Kidney epithelial cell (primary cell): ENCODE measurements around the gene CHMP2A. TPM values are rescaled to one million over a fixed set of nuclear protein-coding genes. Genes with fewer than 3 reads are reported as not detected.

ENCODE experiments used
- DNase-seq: peaks from one replicate; pipeline ENCODE4 v3.0.0-alpha.2; 2010; ENCODE audit warnings: low read depth
- H3K27me3 ChIP-seq: 2 replicates; pipeline ENCODE4 v1.6.0; 2011; ENCODE audit warnings: low read length; ENCODE audit not compliant: control insufficient read depth, insufficient read depth
- H3K36me3 ChIP-seq: 2 replicates; pipeline ENCODE4 v1.5.1; 2011; ENCODE audit warnings: low read length; ENCODE audit not compliant: control insufficient read depth, insufficient read depth
- H3K4me3 ChIP-seq: 2 replicates; pipeline ENCODE4 v1.5.1; 2011; ENCODE audit warnings: low read depth, mild to moderate bottlenecking, control low read depth, low read length
- CTCF ChIP-seq: IDR thresholded peaks from 2 replicates; pipeline ENCODE4 v1.5.1; 2011; ENCODE audit warnings: mild to moderate bottlenecking, moderate library complexity, low read length, control low read depth, inconsistent platforms; ENCODE audit not compliant: insufficient read depth, poor library complexity, severe bottlenecking
- total RNA-seq: library from RNA; depleted of rRNA; stranded (reverse); fragments of >200 nt; gene quantifications from 2 replicates; pipeline ENCODE4 v1.2.3, GENCODE V29; 2015

The CHMP2A gene
- total RNA-seq, 1 donor from 2014 or later = 154 TPM

GRCh38 chr19:58559275-58560006 is 4.5 kb upstream of the CHMP2A start:
- TF ChIP-seq CTCF = no peak
- no peaks in the 10 kb centered on the region for H3K27me3 ChIP-seq
- peaks cover 1% of the 10 kb centered on the region for H3K36me3 ChIP-seq
- peak overlapping the region; percentile 95 for H3K4me3 ChIP-seq
- DNase-seq = no peak

GRCh38 chr19:58558623-58559274 is 3.8 kb upstream of the CHMP2A start:
- Histone ChIP-seq H3K36me3 (peaks cover 1% of the 10 kb centered on the region), H3K4me3 (peak overlapping the region; percentile 95), H3K27me3 (no peaks in the 10 kb centered on the region)
- no peak for TF ChIP-seq CTCF
- DNase-seq = peak; percentile 94

DNA sequence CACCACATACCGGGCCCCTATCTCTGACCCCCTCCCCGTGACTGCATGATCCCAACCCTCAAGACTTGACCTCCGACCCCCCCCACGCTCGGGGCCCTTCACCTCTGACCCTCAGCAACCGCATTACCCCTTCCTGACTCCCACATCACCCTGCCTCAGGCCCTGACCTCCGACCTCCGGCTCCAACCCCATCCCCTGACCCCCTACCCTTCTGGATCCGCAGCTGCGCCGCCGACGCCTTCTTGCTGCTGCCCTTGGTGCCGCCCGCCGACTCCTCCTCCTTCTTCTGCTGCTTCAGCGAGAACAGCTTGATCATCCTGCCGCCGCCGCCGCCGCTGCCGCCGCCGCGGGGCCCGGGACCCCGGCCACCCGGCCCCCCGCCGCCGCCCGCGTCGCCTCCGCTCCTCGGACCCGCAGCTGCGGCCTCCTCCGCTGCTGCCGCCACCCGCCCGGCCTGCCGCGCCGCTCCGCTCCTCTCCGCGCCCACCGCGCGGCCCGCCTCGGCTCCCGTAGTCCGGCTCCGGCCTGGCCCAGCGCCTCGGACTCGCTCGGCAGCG is 3.2 kb upstream of the CHMP2A start, which contains the start of gene UBE2M:
UBE2M (minus strand) TSS at position 546 of the 557 bp plus-strand sequence; CDS start at position 316, 230 bp downstream.
- no peak for TF ChIP-seq CTCF
- Histone ChIP-seq H3K27me3 (no peaks in the 10 kb centered on the region), H3K36me3 (peaks cover 1% of the 10 kb centered on the region), H3K4me3 (peak within 1 kb of the TSS; percentile 95)
- no peak for DNase-seq

DNA sequence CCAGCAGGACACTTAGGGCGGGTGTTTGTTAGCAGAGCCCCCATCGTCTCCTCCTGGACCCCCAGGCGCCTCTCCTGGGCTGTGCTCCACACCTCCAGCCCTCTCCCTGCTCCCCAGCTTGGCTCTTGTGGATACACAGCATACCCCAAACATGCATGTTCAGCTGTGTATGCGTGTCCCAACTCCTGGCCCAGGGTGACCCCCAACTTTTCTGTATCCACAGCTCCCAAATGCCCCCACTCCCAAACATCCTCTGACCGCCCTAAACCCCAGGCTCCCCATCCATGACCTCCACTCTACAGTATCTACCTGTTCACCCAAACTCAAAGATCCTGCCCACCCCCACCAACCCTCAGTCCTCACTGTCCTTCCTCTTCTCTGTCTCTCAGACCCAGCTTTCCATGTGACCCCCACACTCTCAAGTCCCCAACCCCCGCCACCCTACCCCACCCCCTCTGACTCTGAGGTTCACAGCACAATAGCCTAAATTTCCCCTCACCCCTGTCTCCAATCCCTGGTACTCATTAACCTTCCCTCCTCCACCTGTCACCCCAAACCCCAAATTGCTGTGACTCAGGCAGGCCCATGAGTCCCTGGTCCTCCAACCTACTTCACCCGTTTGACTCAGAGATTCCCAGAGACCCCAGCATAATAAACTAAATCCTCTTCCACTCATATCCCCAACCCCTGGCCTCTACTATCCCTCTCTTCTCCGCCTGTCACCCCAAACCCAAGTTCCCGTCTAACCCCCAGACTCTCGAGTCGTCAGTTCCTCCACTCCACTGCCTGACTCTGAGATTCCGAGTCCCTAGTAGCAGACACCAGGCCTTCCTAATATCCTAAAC is 2.5 kb upstream of the CHMP2A start:
- no peak for DNase-seq
- H3K36me3 ChIP-seq = peaks cover 1% of the 10 kb centered on the region
- TF ChIP-seq CTCF = no peak
- peak overlapping the region; percentile 95 for H3K4me3 ChIP-seq
- H3K27me3 ChIP-seq = no peaks in the 10 kb centered on the region

DNA sequence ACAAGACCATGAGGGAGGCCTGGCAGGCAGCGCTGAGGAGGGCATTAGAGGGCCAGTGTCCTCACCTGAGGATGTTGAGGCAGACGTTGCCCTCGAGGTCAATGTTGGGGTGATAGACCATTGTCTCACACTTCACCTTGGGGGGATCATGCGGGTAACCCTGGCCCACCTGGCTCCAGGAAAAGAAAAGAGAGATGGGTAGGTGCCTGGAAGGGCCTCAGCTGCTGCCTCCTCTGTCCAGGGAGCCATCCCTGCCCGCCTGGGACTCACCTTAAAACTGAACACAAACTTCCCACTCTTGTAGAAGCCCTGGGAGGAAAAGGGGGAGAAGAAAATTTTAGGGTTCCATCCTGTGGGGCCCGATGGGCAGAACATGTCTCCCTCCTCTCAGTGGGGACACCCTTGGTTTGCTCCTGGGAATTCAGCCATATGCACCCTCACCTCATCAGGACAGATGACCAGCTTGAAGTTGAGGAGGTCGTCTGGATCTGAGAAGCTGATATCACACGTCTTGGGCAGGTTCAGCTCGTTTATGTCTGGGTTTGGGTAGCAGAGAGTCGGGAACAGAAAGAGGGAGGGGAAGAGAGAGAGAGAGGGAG is 1.8 kb upstream of the CHMP2A start:
- H3K4me3 ChIP-seq = no peak overlapping the region

More for the DNA sequence above, 1.8 kb upstream of the CHMP2A start:
- H3K27me3 ChIP-seq = no peaks in the 10 kb centered on the region
- H3K36me3 ChIP-seq = peaks cover 2% of the 10 kb centered on the region
- no peak for TF ChIP-seq CTCF
- no peak for DNase-seq
